ENCODE data around the gene TCF21.
"Not testable (repeated sequence)": the region's sequence is repeated elsewhere in the genome, so short reads cannot be mapped to it uniquely, and the experiment has no call there.

TCF21 gene

DNA sequence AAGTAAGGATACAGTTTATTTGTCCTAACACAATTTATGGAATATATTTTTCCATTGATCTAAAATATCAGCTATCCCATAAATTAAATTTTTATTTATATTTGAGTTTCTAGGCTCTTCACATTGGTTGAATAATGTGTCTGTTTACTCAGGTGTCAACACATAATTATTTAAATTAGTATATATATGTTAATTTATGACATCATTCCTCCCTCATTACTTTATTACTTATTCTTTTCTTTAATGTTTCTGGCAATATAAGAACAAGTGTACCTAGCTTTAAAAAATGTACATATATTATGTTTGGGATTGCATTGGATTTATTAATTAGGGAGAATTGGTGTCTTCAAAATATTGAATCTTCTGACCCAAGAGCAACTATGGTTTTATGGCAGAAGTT is 31.2 kb upstream of the TCF21 start:
- Histone ChIP-seq H3K36me3 (ENCODE audit: low read depth) (no peaks in the 10 kb centered on the region), H3K9me3 (ENCODE audit: severe bottlenecking) (peaks cover 4% of the 10 kb centered on the region), H3K4me1 (ENCODE audit: insufficient read depth, poor library complexity, severe bottlenecking) (no peaks in the 10 kb centered on the region), H3K4me3 (ENCODE audit: severe bottlenecking) (no peak overlapping the region), H3K27ac (ENCODE audit: poor library complexity, severe bottlenecking) (no peak overlapping the region), H3K27me3 (ENCODE audit: insufficient read depth, poor library complexity, severe bottlenecking) (peaks cover 52% of the 10 kb centered on the region)
- TF ChIP-seq, protein P1, sequence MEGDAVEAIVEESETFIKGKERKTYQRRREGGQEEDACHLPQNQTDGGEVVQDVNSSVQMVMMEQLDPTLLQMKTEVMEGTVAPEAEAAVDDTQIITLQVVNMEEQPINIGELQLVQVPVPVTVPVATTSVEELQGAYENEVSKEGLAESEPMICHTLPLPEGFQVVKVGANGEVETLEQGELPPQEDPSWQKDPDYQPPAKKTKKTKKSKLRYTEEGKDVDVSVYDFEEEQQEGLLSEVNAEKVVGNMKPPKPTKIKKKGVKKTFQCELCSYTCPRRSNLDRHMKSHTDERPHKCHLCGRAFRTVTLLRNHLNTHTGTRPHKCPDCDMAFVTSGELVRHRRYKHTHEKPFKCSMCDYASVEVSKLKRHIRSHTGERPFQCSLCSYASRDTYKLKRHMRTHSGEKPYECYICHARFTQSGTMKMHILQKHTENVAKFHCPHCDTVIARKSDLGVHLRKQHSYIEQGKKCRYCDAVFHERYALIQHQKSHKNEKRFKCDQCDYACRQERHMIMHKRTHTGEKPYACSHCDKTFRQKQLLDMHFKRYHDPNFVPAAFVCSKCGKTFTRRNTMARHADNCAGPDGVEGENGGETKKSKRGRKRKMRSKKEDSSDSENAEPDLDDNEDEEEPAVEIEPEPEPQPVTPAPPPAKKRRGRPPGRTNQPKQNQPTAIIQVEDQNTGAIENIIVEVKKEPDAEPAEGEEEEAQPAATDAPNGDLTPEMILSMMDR (IDR thresholded peaks at IDR 0.05; ENCODE audit: poor library complexity, severe bottlenecking) = no peak
- ATAC-seq (ENCODE audit: low read depth) (no peak), DNase-seq (ENCODE audit: low spot score) (no peak)

DNA sequence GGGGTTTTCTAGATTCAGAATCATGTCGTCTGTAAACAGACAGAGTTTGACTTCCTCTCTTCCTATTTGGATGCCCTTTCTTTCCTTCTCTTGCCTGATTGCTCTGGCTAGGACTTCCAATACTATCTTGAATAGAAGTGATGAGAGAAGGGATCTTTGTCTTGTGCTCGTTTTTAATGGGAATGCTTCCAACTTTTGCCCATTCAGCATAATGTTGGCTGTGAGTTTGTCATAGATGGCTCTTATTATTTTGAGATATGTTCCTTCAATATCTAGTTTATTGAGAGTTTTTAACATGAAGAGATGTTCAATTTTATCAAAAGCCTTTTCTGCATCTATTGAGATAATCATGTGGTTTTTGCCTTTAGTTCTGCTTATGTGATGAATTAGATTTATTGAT is 27.6 kb upstream of the TCF21 start:
- not testable (repeated sequence) for ATAC-seq (ENCODE audit: low read depth)

DNA sequence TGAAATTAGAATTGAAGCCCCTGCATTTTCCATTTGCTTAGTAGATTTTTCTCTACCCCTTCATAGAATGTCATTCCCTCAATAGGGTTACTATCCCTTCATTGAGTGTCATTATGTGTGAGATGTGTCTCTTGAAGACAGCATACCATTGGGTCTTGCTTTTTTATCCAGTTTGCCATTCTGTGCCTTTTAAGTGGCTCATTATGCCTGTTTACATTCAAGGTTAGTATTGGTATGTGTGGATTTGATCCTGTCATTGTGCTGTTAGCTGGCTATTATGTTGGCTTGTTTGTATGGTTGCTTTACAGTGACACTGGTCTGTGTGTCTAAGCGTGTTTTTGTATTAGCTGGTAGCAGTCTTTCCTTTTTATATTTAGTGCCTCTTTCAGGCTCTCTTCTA is 25.7 kb upstream of the TCF21 start:
- H3K4me3 ChIP-seq (ENCODE audit: severe bottlenecking) = no peak overlapping the region
- no peak for DNase-seq (ENCODE audit: low spot score)
- TF ChIP-seq, protein P1 (IDR thresholded peaks at IDR 0.05; ENCODE audit: poor library complexity, severe bottlenecking) = no peak
- no peaks in the 10 kb centered on the region for H3K4me1 ChIP-seq (ENCODE audit: insufficient read depth, poor library complexity, severe bottlenecking)
- no peak overlapping the region for H3K27ac ChIP-seq (ENCODE audit: poor library complexity, severe bottlenecking)
- no peaks in the 10 kb centered on the region for H3K36me3 ChIP-seq (ENCODE audit: low read depth)
- H3K27me3 ChIP-seq (ENCODE audit: insufficient read depth, poor library complexity, severe bottlenecking) = no peaks in the 10 kb centered on the region
- no peak for ATAC-seq (ENCODE audit: low read depth)
- H3K9me3 ChIP-seq (ENCODE audit: severe bottlenecking) = peaks cover 6% of the 10 kb centered on the region

More for the DNA sequence above, 27.6 kb upstream of the TCF21 start:
- H3K36me3 ChIP-seq (ENCODE audit: low read depth); H3K4me3 ChIP-seq (ENCODE audit: severe bottlenecking); H3K4me1 ChIP-seq (ENCODE audit: insufficient read depth, poor library complexity, severe bottlenecking); H3K9me3 ChIP-seq (ENCODE audit: severe bottlenecking); H3K27ac ChIP-seq (ENCODE audit: poor library complexity, severe bottlenecking); DNase-seq (ENCODE audit: low spot score): not testable (repeated sequence)
- H3K27me3 ChIP-seq (ENCODE audit: insufficient read depth, poor library complexity, severe bottlenecking) = peaks cover 16% of the 10 kb centered on the region

DNA sequence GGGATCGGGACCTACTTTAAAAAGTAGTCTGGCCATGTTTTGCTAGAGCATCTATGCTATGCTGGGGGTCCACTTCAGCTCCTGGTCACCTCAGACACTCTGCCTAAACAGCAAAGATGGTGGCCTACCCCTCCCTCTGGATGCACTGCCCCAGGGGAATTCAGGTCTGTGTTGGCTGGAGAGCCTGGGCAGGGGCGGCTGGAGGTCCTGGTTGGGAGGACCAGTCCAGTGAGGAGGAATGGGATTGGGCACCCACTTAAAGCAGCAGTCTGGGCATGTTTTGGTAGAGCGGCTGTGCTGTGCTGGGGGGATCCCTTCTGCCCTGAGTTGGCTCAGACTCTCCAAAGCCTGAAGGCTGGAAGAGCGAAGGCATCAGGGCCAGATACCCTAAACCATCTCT is 23.2 kb upstream of the TCF21 start:
- H3K4me1 ChIP-seq (ENCODE audit: insufficient read depth, poor library complexity, severe bottlenecking) = no peaks in the 10 kb centered on the region
- H3K9me3 ChIP-seq (ENCODE audit: severe bottlenecking) = peaks cover 6% of the 10 kb centered on the region
- TF ChIP-seq, protein P1 (IDR thresholded peaks at IDR 0.05; ENCODE audit: poor library complexity, severe bottlenecking) = no peak
- no peak for DNase-seq (ENCODE audit: low spot score)
- H3K27ac ChIP-seq (ENCODE audit: poor library complexity, severe bottlenecking) = no peak overlapping the region
- no peak for ATAC-seq (ENCODE audit: low read depth)
- no peak overlapping the region for H3K4me3 ChIP-seq (ENCODE audit: severe bottlenecking)
- no peaks in the 10 kb centered on the region for H3K36me3 ChIP-seq (ENCODE audit: low read depth)
- no peaks in the 10 kb centered on the region for H3K27me3 ChIP-seq (ENCODE audit: insufficient read depth, poor library complexity, severe bottlenecking)

DNA sequence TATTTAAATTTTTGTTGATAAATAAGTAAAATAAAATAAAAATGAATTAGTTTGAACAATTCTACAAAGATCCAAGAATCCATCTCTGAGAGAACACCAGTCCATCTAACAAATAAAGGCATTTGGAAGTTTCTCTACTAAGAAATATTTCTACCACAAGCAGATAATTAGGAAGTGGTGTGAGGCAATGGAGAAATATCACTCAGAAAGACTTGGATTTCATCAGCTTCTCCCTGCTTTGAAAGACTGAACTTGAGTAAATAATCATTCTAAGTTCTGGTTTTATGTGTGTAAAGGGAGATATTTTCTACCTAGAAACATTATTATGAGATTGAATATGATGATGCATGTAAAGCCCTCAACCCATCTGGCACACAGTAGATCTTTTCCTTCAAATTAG is 17.8 kb upstream of the TCF21 start:
- H3K36me3 ChIP-seq (ENCODE audit: low read depth) = no peaks in the 10 kb centered on the region
- no peak for ATAC-seq (ENCODE audit: low read depth)
- H3K27ac ChIP-seq (ENCODE audit: poor library complexity, severe bottlenecking) = no peak overlapping the region
- H3K9me3 ChIP-seq (ENCODE audit: severe bottlenecking) = no peaks in the 10 kb centered on the region
- H3K27me3 ChIP-seq (ENCODE audit: insufficient read depth, poor library complexity, severe bottlenecking) = peaks cover under 1% of the 10 kb centered on the region
- TF ChIP-seq, protein P1 (IDR thresholded peaks at IDR 0.05; ENCODE audit: poor library complexity, severe bottlenecking) = no peak
- no peak overlapping the region for H3K4me3 ChIP-seq (ENCODE audit: severe bottlenecking)
- DNase-seq (ENCODE audit: low spot score) = no peak
- no peaks in the 10 kb centered on the region for H3K4me1 ChIP-seq (ENCODE audit: insufficient read depth, poor library complexity, severe bottlenecking)

Measured in RWPE2 (cell line).